ES-I3 (cell line): Measurements from ENCODE around the gene CPNE5.

Experiments
- H3K36me3 ChIP-seq: 2 replicates; pipeline ENCODE4 v1.6.1; 2013; ENCODE audit warnings: mild to moderate bottlenecking, low read length, control low read depth, moderate library complexity; ENCODE audit not compliant: insufficient read depth
- H3K4me1 ChIP-seq: 2 replicates; pipeline ENCODE4 v1.6.1; 2013; ENCODE audit warnings: mild to moderate bottlenecking, control low read depth, low read length; ENCODE audit not compliant: insufficient read depth
- H3K9ac ChIP-seq: 2 replicates; pipeline ENCODE4 v1.6.1; 2013; ENCODE audit warnings: low read depth, mild to moderate bottlenecking, low read length, moderate library complexity
- H3K9me3 ChIP-seq: 2 replicates; pipeline ENCODE4 v1.6.1; 2013; ENCODE audit warnings: mild to moderate bottlenecking, low read length, moderate library complexity; ENCODE audit not compliant: control insufficient read depth, insufficient read depth

CPNE5 gene

DNA sequence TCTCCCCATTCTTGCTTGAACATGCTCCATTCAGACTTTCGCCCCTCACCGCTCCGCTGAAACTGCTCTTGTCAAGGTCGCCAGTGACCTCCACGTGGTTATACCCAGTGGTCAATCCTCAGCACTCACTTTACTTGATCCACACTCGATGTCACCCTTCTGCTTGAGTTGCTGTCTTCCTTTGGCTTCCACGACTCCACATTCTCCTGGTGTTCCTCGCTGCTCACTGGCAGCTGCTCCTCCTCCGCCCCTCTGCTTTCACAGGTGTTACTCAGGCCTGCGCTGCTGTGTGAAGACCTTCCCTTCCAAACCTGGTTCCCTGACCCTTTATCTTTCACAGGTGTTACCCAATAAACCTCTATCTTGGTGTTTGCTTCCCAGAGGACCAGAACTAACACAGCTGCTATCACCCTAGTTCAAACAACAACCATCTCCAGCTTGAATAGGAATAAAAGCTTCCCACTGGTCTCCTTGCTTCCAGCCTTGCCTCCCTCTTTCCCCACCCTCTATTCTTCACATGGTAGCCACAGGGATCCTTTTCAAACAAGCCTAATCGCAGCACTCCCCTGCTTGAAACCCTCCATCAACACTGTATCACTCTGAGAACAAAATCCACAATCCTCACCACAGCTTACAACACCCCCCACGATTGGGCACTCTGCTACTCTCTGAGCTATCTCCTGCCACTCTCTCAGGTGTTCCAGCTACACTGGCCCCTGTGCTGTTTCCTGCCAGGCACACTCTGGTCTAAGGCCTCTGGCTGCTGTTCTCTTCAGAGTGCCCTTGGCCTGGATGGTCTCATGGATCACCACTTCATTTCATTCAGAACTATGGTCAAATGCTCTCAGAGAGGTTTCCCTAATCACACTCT, 24.7 kb upstream of the CPNE5 start:
- Histone ChIP-seq H3K9ac (no peak overlapping the region), H3K9me3 (no peaks in the 10 kb centered on the region), H3K36me3 (peaks cover 4% of the 10 kb centered on the region; the same call in 1 of the 2 replicates), H3K4me1 (peaks cover under 1% of the 10 kb centered on the region)

- H3K9me3 ChIP-seq = no peaks in the 10 kb centered on the region
- peaks cover 4% of the 10 kb centered on the region; the same call in 1 of the 2 replicates for H3K36me3 ChIP-seq
- no peak overlapping the region for H3K9ac ChIP-seq
- peaks cover 6% of the 10 kb centered on the region for H3K4me1 ChIP-seq
Observed at GRCh38 chr6:36862848-36863382, 23.7 kb upstream of the CPNE5 start.

GRCh38 chr6:36862164-36862847, 23.1 kb upstream of the CPNE5 start:
- peaks cover 4% of the 10 kb centered on the region; the same call in 1 of the 2 replicates for H3K36me3 ChIP-seq
- H3K9me3 ChIP-seq = no peaks in the 10 kb centered on the region
- peaks cover 6% of the 10 kb centered on the region for H3K4me1 ChIP-seq
- no peak overlapping the region for H3K9ac ChIP-seq

- H3K4me1 ChIP-seq = peaks cover 6% of the 10 kb centered on the region
- H3K9me3 ChIP-seq = no peaks in the 10 kb centered on the region
- no peak overlapping the region for H3K9ac ChIP-seq
- H3K36me3 ChIP-seq = peaks cover 13% of the 10 kb centered on the region; the same call in 1 of the 2 replicates
Observed at GRCh38 chr6:36860126-36860525, 20.9 kb upstream of the CPNE5 start.

GRCh38 chr6:36858407-36858981, 19.2 kb upstream of the CPNE5 start:
- H3K4me1 ChIP-seq = peaks cover 6% of the 10 kb centered on the region
- peaks cover 14% of the 10 kb centered on the region; the same call in 1 of the 2 replicates for H3K36me3 ChIP-seq
- H3K9ac ChIP-seq = no peak overlapping the region
- H3K9me3 ChIP-seq = no peaks in the 10 kb centered on the region

- Histone ChIP-seq H3K4me1 (peaks cover 6% of the 10 kb centered on the region), H3K36me3 (peaks cover 14% of the 10 kb centered on the region; the same call in 1 of the 2 replicates), H3K9me3 (no peaks in the 10 kb centered on the region), H3K9ac (no peak overlapping the region)
Observed at GRCh38 chr6:36857325-36857724, 18.1 kb upstream of the CPNE5 start.

DNA sequence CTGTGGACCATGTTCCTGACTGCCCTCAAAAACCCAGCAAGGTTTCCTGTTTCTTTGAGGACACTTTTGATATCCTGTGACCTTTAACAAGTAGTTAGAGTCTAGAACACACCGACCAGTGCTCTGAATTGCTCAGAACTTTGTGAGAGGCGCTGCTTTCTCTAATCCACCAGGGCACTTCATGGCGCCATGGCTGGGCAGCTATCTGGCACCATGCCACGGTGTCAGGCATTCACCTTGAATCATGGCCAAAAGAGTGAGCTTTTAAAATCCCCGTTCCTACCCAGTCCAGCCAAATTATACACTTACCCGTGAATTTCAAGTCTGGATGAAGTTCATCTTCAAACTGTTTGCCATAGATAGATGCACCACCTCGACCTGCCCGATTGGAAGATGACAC, 17.0 kb upstream of the CPNE5 start:
- Histone ChIP-seq H3K4me1 (peaks cover 9% of the 10 kb centered on the region), H3K36me3 (peaks cover 14% of the 10 kb centered on the region; the same call in 1 of the 2 replicates), H3K9me3 (no peaks in the 10 kb centered on the region), H3K9ac (no peak overlapping the region)

- Histone ChIP-seq H3K36me3 (peaks cover 14% of the 10 kb centered on the region; the same call in 1 of the 2 replicates), H3K4me1 (peaks cover 10% of the 10 kb centered on the region), H3K9ac (no peak overlapping the region), H3K9me3 (no peaks in the 10 kb centered on the region)
Observed at GRCh38 chr6:36855750-36856149, 16.5 kb upstream of the CPNE5 start.

- H3K4me1 ChIP-seq = peaks cover 9% of the 10 kb centered on the region; the same call in 1 of the 2 replicates
- H3K36me3 ChIP-seq = peaks cover 14% of the 10 kb centered on the region; the same call in 1 of the 2 replicates
- no peak overlapping the region for H3K9ac ChIP-seq
- no peaks in the 10 kb centered on the region for H3K9me3 ChIP-seq
Observed at GRCh38 chr6:36853325-36853724, 14.1 kb upstream of the CPNE5 start.

DNA sequence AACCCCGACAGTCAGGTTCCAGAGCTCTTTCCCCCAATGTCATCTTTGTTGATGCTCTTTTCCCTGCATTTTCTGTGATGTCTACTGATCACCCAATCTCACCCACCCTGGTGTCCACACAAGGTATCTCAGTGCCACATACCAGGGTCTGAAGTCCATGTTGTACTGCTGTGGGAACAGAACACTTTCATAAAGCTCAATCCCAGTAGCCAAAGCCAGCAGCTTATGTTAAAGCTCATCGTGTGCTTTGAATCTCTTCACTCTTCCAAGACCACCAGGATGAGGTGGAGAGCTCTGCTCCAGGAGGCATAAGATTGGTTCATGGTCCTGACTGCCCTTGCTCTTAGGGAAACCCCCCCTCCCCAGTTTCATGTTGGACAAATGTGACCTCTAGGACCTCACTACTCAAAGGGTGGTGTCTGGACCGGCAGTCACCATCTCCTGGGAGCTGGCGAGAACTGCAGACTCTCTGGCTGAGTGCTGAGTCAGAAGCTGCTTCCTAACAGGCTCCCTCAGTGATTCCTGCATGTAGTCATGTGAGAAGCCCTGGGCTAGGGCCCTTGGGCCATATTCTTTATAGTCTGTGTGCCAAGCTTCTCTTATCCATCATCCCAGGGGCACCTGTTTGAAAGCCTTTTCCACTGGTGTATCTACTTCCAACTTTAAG, 13.4 kb upstream of the CPNE5 start:
- H3K36me3 ChIP-seq = peaks cover 14% of the 10 kb centered on the region; the same call in 1 of the 2 replicates
- H3K9ac ChIP-seq = no peak overlapping the region
- H3K4me1 ChIP-seq = peaks cover 12% of the 10 kb centered on the region; the same call in 1 of the 2 replicates

GRCh38 chr6:36851626-36852025, 12.4 kb upstream of the CPNE5 start:
- peaks cover 12% of the 10 kb centered on the region; the same call in 1 of the 2 replicates for H3K4me1 ChIP-seq
- H3K9me3 ChIP-seq = no peaks in the 10 kb centered on the region
- no peak overlapping the region for H3K9ac ChIP-seq
- peaks cover 13% of the 10 kb centered on the region; the same call in 1 of the 2 replicates for H3K36me3 ChIP-seq

More for the DNA sequence above, 13.4 kb upstream of the CPNE5 start:
- no peaks in the 10 kb centered on the region for H3K9me3 ChIP-seq

GRCh38 chr6:36851149-36851614, 11.9 kb upstream of the CPNE5 start:
- Histone ChIP-seq H3K9me3 (no peaks in the 10 kb centered on the region), H3K36me3 (peaks cover 8% of the 10 kb centered on the region; the same call in 1 of the 2 replicates), H3K4me1 (peaks cover 12% of the 10 kb centered on the region; the same call in 1 of the 2 replicates), H3K9ac (no peak overlapping the region)

- Histone ChIP-seq H3K36me3 (no peaks in the 10 kb centered on the region), H3K9me3 (no peaks in the 10 kb centered on the region), H3K4me1 (peaks cover 12% of the 10 kb centered on the region; the same call in 1 of the 2 replicates), H3K9ac (no peak overlapping the region)
Observed at GRCh38 chr6:36850021-36850420, 10.8 kb upstream of the CPNE5 start.
